H1 (cell line): Measurements from ENCODE around the gene ACAA1. TPM values are rescaled to one million over a fixed set of nuclear protein-coding genes. Genes with fewer than 3 reads are reported as not detected.

Experiments
- CTCF ChIA-PET: fragments of 300-600 bp; sonication (Branson Sonifier 250); formaldehyde crosslinking; loops from one replicate; lab custom pipeline; 2021; ENCODE audit not compliant: partially characterized antibody; lab: Charles Lee
- POLR2A ChIA-PET: fragments of 300-600 bp; sonication (Branson Sonifier 250); formaldehyde crosslinking; loops from one replicate; lab custom pipeline; 2021; ENCODE audit warnings: inconsistent platforms; ENCODE audit not compliant: partially characterized antibody; lab: Charles Lee
- DNase-seq, 2 experiments: peaks; one replicate each; pipeline versions ENCODE4 v3.0.0 to v3.0.0-alpha.2; 2010 to 2022; ENCODE audit warnings: low spot score in 2 of 2, low read depth in 1 of 2, mixed read lengths in 1 of 2
- FAIRE-seq: peaks from 2 replicates; lab custom pipeline; 2011; peaks lifted over from hg19 to GRCh38; lab: Jason Lieb, UNC
- H2AFZ ChIP-seq: 2 replicates; pipeline ENCODE4 v1.8.1; 2012; ENCODE audit warnings: low read length, inconsistent platforms
- H2AK5ac ChIP-seq: 2 replicates; pipeline ENCODE4 v1.6.1; 2013; ENCODE audit warnings: low read depth, low read length
- H2BK120ac ChIP-seq: replicated peaks from 2 replicates; pipeline ENCODE3; 2013; ENCODE audit warnings: low read depth, low read length, inconsistent platforms
- H2BK12ac ChIP-seq: 2 replicates; pipeline ENCODE4 v1.6.1; 2013; ENCODE audit warnings: low read depth, low read length
- H2BK15ac ChIP-seq: 2 replicates; pipeline ENCODE4 v1.6.1; 2013; ENCODE audit warnings: low read length
- H2BK20ac ChIP-seq: 2 replicates; pipeline ENCODE4 v1.6.1; 2013; ENCODE audit warnings: low read length
- H2BK5ac ChIP-seq: 2 replicates; pipeline ENCODE4 v1.6.1; 2013; ENCODE audit warnings: low read depth, low read length
- H3K14ac ChIP-seq: 2 replicates; pipeline ENCODE4 v1.6.1; 2013; ENCODE audit warnings: inconsistent platforms; ENCODE audit not compliant: insufficient read length
- H3K18ac ChIP-seq: 2 replicates; pipeline ENCODE4 v1.6.1; 2013; ENCODE audit warnings: low read length; ENCODE audit errors: extremely low read depth
- H3K23ac ChIP-seq: 2 replicates; pipeline ENCODE4 v1.6.1; 2013; ENCODE audit warnings: inconsistent platforms; ENCODE audit not compliant: insufficient read length
- H3K23me2 ChIP-seq: 2 replicates; pipeline ENCODE4 v1.6.1; 2013; ENCODE audit warnings: low read depth, low read length
- H3K27ac ChIP-seq: 2 replicates; pipeline ENCODE4 v1.6.1; 2011; ENCODE audit warnings: low read depth, low read length, inconsistent platforms
- H3K27me3 ChIP-seq, 4 experiments: replicated peaks in 1 of 4; 1 replicate in 1 of 4; 2 replicates in 3 of 4; pipeline versions ENCODE4 v1.6.1 to v1.8.1; 2011 to 2013; ENCODE audit warnings: low read length in 3 of 4, mild to moderate bottlenecking in 3 of 4, inconsistent platforms in 2 of 4, mixed read lengths in 2 of 4, moderate library complexity in 1 of 4; ENCODE audit not compliant: control insufficient read depth in 3 of 4, insufficient read depth in 3 of 4; ENCODE audit errors: extremely low read depth in 1 of 4
- H3K36me3 ChIP-seq, 4 experiments: 2 replicates each; pipeline versions ENCODE4 v1.6.1 to v1.8.1; 2011 to 2013; ENCODE audit warnings: mild to moderate bottlenecking in 4 of 4, low read length in 3 of 4, moderate library complexity in 2 of 4, control low read depth in 1 of 4, inconsistent platforms in 1 of 4; ENCODE audit not compliant: insufficient read depth in 4 of 4, control insufficient read depth in 2 of 4
- H3K4ac ChIP-seq: replicated peaks from 2 replicates; pipeline ENCODE3; 2013; ENCODE audit warnings: low read length, low read depth, mixed read lengths, inconsistent platforms; ENCODE audit not compliant: insufficient read length
- H3K4me1 ChIP-seq, 4 experiments: replicated peaks in 1 of 4; 1 replicate in 1 of 4; 2 replicates in 3 of 4; pipeline versions ENCODE4 v1.6.1 to v1.8.1; 2011 to 2013; ENCODE audit warnings: low read length in 3 of 4, inconsistent platforms in 2 of 4, mixed read lengths in 1 of 4; ENCODE audit not compliant: insufficient read depth in 4 of 4, control insufficient read depth in 3 of 4
- H3K4me2 ChIP-seq, 2 experiments: 2 replicates each; pipeline versions ENCODE4 v1.6.1 to v1.8.1; 2011 to 2013; ENCODE audit warnings: low read depth in 2 of 2, low read length in 2 of 2, control low read depth in 1 of 2, inconsistent platforms in 1 of 2, mild to moderate bottlenecking in 1 of 2; ENCODE audit not compliant: insufficient read depth in 1 of 2
- H3K4me3 ChIP-seq, 4 experiments: fragments of 200-600, 300-600 bp in 1 of 4; sonication (generic), shearing (Covaris generic), sonication (Bioruptor Twin) in 1 of 4; 2 replicates each; pipeline versions ENCODE4 v1.5.1 to v1.8.1; 2011 to 2016; ENCODE audit warnings: low read length in 4 of 4, low read depth in 3 of 4, control low read depth in 2 of 4, inconsistent platforms in 2 of 4, mild to moderate bottlenecking in 2 of 4, mixed read lengths in 1 of 4, moderate library complexity in 1 of 4; ENCODE audit not compliant: insufficient read depth in 2 of 4; ENCODE audit errors: extremely low read depth in 1 of 4
- H3K56ac ChIP-seq: replicated peaks from 2 replicates; pipeline ENCODE3; 2013; ENCODE audit warnings: low read depth, mild to moderate bottlenecking, mixed read lengths, low read length, inconsistent platforms; ENCODE audit not compliant: insufficient read length
- H3K79me1 ChIP-seq: 2 replicates; pipeline ENCODE4 v1.6.1; 2013; ENCODE audit warnings: low read depth, low read length, control low read depth
- H3K79me2 ChIP-seq, 2 experiments: 2 replicates each; pipeline versions ENCODE4 v1.6.1 to v1.8.1; 2012 to 2013; ENCODE audit warnings: low read length in 2 of 2, mild to moderate bottlenecking in 2 of 2, inconsistent platforms in 1 of 2; ENCODE audit not compliant: insufficient read depth in 2 of 2, control insufficient read depth in 1 of 2
- H3K9ac ChIP-seq, 4 experiments: replicated peaks in 1 of 4; 1 replicate in 1 of 4; 2 replicates in 3 of 4; pipeline versions ENCODE4 v1.6.1 to v1.8.1; 2011 to 2013; ENCODE audit warnings: low read depth in 3 of 4, low read length in 3 of 4, control low read depth in 2 of 4, mild to moderate bottlenecking in 2 of 4, moderate library complexity in 2 of 4, inconsistent platforms in 1 of 4; ENCODE audit errors: extremely low read depth in 1 of 4
- H3K9me3 ChIP-seq, 2 experiments: 2 replicates each; pipeline versions ENCODE4 v1.6.1 to v1.8.1; 2012 to 2013; ENCODE audit warnings: mild to moderate bottlenecking in 2 of 2, moderate library complexity in 2 of 2, control low read depth in 1 of 2, inconsistent platforms in 1 of 2, low read depth in 1 of 2, low read length in 1 of 2, mixed read lengths in 1 of 2; ENCODE audit not compliant: insufficient read depth in 2 of 2
- H4K20me1 ChIP-seq, 2 experiments: replicated peaks in 1 of 2; 2 replicates each; pipeline versions ENCODE3 to v1.8.1; 2011 to 2013; ENCODE audit warnings: inconsistent platforms in 2 of 2, low read length in 2 of 2, mild to moderate bottlenecking in 1 of 2; ENCODE audit not compliant: insufficient read depth in 2 of 2, control insufficient read depth in 1 of 2
- H4K5ac ChIP-seq: 2 replicates; pipeline ENCODE4 v1.6.1; 2013; ENCODE audit warnings: low read length, low read depth, mixed read lengths, inconsistent platforms; ENCODE audit not compliant: insufficient read length
- H4K8ac ChIP-seq: 2 replicates; pipeline ENCODE4 v1.8.0; 2013; ENCODE audit warnings: mild to moderate bottlenecking, moderate library complexity, low read length, inconsistent platforms; ENCODE audit not compliant: insufficient read depth; ENCODE audit errors: extremely low read depth
- H4K91ac ChIP-seq: replicated peaks from 2 replicates; pipeline ENCODE3; 2013; ENCODE audit warnings: low read length, mixed read lengths, inconsistent platforms; ENCODE audit not compliant: insufficient read length
- BCL11A ChIP-seq, 2 experiments: IDR thresholded peaks; one replicate each; pipeline ENCODE4 v1.6.1; 2011; ENCODE audit warnings: low read depth in 2 of 2, low read length in 2 of 2, mild to moderate bottlenecking in 2 of 2
- CBX8 ChIP-seq: fragments of 300-800, 300-1000 bp; sonication (generic); IDR thresholded peaks from 2 replicates; pipeline ENCODE4 v1.7.1; 2016; ENCODE audit warnings: low read depth, low read length, borderline replicate concordance
- CHD1 ChIP-seq: IDR thresholded peaks from 2 replicates; pipeline ENCODE4 v1.6.1; 2012; ENCODE audit warnings: low read depth, low read length, improper control_type of control experiment
- E2F6 ChIP-seq: IDR thresholded peaks from 2 replicates; pipeline ENCODE4 v1.6.1; 2012; ENCODE audit warnings: inconsistent platforms
- GABPA ChIP-seq: IDR thresholded peaks from 2 replicates; pipeline ENCODE4 v1.6.1; 2011; ENCODE audit warnings: mild to moderate bottlenecking, low read length, moderate library complexity, borderline replicate concordance; ENCODE audit not compliant: insufficient read depth
- GTF2F1 ChIP-seq: IDR thresholded peaks from 2 replicates; pipeline ENCODE4 v1.6.1; 2012; ENCODE audit warnings: low read depth, low read length, improper control_type of control experiment, borderline replicate concordance
- JUND ChIP-seq: IDR thresholded peaks from 2 replicates; pipeline ENCODE4 v1.6.1; 2011; ENCODE audit warnings: mild to moderate bottlenecking, improper control_type of control experiment, low read length
- SAP30 ChIP-seq: fragments of 300-600 bp; sonication (generic); IDR thresholded peaks from 2 replicates; pipeline ENCODE4 v1.7.1; 2012; ENCODE audit warnings: low read length, moderate library complexity, mild to moderate bottlenecking, inconsistent platforms; ENCODE audit not compliant: insufficient read depth, insufficient replicate concordance
- SRF ChIP-seq: IDR thresholded peaks from 2 replicates; pipeline ENCODE4 v1.6.1; 2011; ENCODE audit warnings: mild to moderate bottlenecking, low read depth, low read length, moderate library complexity
- TAF1 ChIP-seq: IDR thresholded peaks from 2 replicates; pipeline ENCODE4 v1.6.1; 2011; ENCODE audit warnings: mild to moderate bottlenecking, low read depth, low read length
- TBP ChIP-seq: IDR thresholded peaks from 2 replicates; pipeline ENCODE4 v1.6.1; 2011; ENCODE audit warnings: low read depth, low read length, improper control_type of control experiment
- WGBS, 2 experiments: shearing (Covaris generic) in 1 of 2; methylation state at CpG; one replicate each; pipeline versions ENCODE4 v1.1.6 to v1.1.7; 2013 to 2015; ENCODE audit warnings: low lambda C conversion rate in 2 of 2, mixed read lengths in 2 of 2, inconsistent platforms in 1 of 2, low coverage in 1 of 2, missing lambda C conversion rate in 1 of 2; ENCODE audit not compliant: insufficient replicate concordance in 2 of 2, insufficient coverage in 1 of 2, insufficient read length in 1 of 2; ENCODE audit errors: extremely low coverage in 1 of 2, missing lambda C conversion rate in 1 of 2; 5-methylcytosine and 5-hydroxymethylcytosine counted together
- polyA plus RNA-seq, 7 experiments: library from polyadenylated mRNA; depleted of rRNA in 3 of 7; stranded (reverse) in 5 of 7; unstranded in 2 of 7; fragments of >200 nt in 5 of 7; fragments of 200-250 nt in 2 of 7; gene quantifications; 1 replicate in 5 of 7; 2 replicates in 1 of 7; 4 replicates in 1 of 7; pipeline versions ENCODE4 v1.2.1 to v1.2.3, GENCODE V29; 2011 to 2013; ENCODE audit warnings: missing spikeins in 2 of 7, mixed read lengths in 2 of 7
- total RNA-seq: library from RNA; stranded (reverse); fragmentation: NEBNext Ultra II Directional; extraction: Animal tissue kit (Norgen Biotek cat#: 25700); gene quantifications from 2 replicates; pipeline ENCODE4 v1.2.1, GENCODE V29; 2021

The ACAA1 gene
- total and polyA plus RNA-seq, 2 of the 8 experiments (the other 6 are each of a cell fraction or from before 2014, with no cell fraction given), result 23.1 to 34.8 TPM

DNA sequence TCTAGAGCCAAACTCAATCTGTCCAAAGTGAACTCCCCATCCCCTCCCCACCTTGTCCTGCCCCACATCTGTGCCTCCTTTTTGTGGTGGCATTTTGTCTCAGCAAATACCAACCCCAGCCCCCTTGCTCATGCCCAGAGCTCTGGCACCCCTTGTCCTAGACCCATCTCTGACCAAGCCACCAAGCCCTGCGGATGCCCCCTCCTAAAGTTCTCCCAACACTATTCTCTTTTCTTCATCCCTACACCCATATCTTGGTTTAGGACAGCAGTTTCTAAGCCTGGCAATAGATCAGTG, 17.7 kb downstream of the ACAA1 start:
- Histone ChIP-seq H3K14ac (no peak overlapping the region), H2BK12ac (no peak overlapping the region), H3K9me3 (no peaks in the 10 kb centered on the region; a peak in 1 of 4 replicates), H2BK15ac (no peak overlapping the region), H4K91ac (no peak overlapping the region), H4K20me1 (peaks cover 0 to 8% of the 10 kb centered on the region in 2 experiments), H3K36me3 (peaks cover 2 to 17% (median 11%) of the 10 kb centered on the region in 4 experiments; a peak in 6 of 8 replicates), H2BK120ac (no peak overlapping the region), H3K4ac (no peak overlapping the region), H3K4me3 (no peak overlapping the region), H3K56ac (no peak overlapping the region), H3K27ac (no peak overlapping the region), H3K4me2 (no peak overlapping the region), H2AFZ (no peak overlapping the region), H3K23me2 (no peaks in the 10 kb centered on the region), H3K27me3 (no peaks in the 10 kb centered on the region), H2BK5ac (no peak overlapping the region), H3K9ac (no peak overlapping the region), H3K79me2 (no peaks in the 10 kb centered on the region), H3K79me1 (no peaks in the 10 kb centered on the region), H3K18ac (no peak overlapping the region), H3K4me1 (no peaks in the 10 kb centered on the region), H2AK5ac (no peak overlapping the region), H4K5ac (no peak overlapping the region), H4K8ac (no peak overlapping the region), H2BK20ac (no peak overlapping the region), H3K23ac (no peak overlapping the region)
- WGBS, 2 experiments, result 92% methylated on average over 1 of the region's 1 CpG; no CpG with 5 or more reads in 1 of the 2 experiments
- ChIA-PET POLR2A (interaction anchor here (0.9 to 4.2 kb wide), 6 partner anchors 8 to 178 kb away, joined by 3 to 20 read pairs (median 4); no protein-coding TSS in a partner anchor), CTCF (interaction anchor here (0.7 to 8.8 kb wide), 20 partner anchors 8 to 586 kb away, joined by 3 to 105 read pairs (median 5); partner anchors contain the start of gene SLC22A14)
- FAIRE-seq (no peak), DNase-seq (no peak)
- TF ChIP-seq GABPA, result no peak
- TF ChIP-seq SAP30, result no peak
- TF ChIP-seq BCL11A (IDR thresholded peaks at IDR 0.05; ENCODE audit: low read depth in 2 of 2, low read length in 2 of 2), result no peak
- no peak for TF ChIP-seq CHD1
- TF ChIP-seq TBP, result no peak
- TF ChIP-seq JUND, result no peak
- no peak for TF ChIP-seq TAF1
- TF ChIP-seq CBX8, result no peak
- no peak for TF ChIP-seq SRF
- TF ChIP-seq E2F6, result no peak
- no peak for TF ChIP-seq GTF2F1
